GM18508 (cell line): ENCODE measurements around the gene IRF2BPL.

Source experiments
- ATAC-seq: cut with Tn5 transposase; IDR thresholded peaks from one replicate; pipeline ENCODE4 v1.9.1; 2021; ENCODE audit warnings: moderate number of reproducible peaks; ENCODE audit not compliant: insufficient read depth, unreplicated experiment

The IRF2BPL gene

GRCh38 chr14:77028384-77029231, at the start of gene IRF2BPL:
Gene IRF2BPL, minus strand, starts transcription at chr14:77028708. Its CDS starts 916 bp downstream, at chr14:77027792.
- ATAC-seq = peak; percentile 51

- no peak for ATAC-seq
Measured at GRCh38 chr14:77077040-77077439, 48.5 kb upstream of the IRF2BPL start.

- no peak for ATAC-seq
Measured at GRCh38 chr14:77076113-77076631, 47.7 kb upstream of the IRF2BPL start.

GRCh38 chr14:77074969-77075368, 46.5 kb upstream of the IRF2BPL start:
- ATAC-seq = no peak

- no peak for ATAC-seq
Measured at GRCh38 chr14:77071938-77072388, 43.5 kb upstream of the IRF2BPL start.

GRCh38 chr14:77069551-77069950, 41.0 kb upstream of the IRF2BPL start:
- ATAC-seq = no peak

- no peak for ATAC-seq
Measured at GRCh38 chr14:77068517-77069200, 40.2 kb upstream of the IRF2BPL start.

GRCh38 chr14:77067632-77068516, 39.4 kb upstream of the IRF2BPL start:
- no peak for ATAC-seq

- ATAC-seq = no peak
Measured at GRCh38 chr14:77066578-77067172, 38.2 kb upstream of the IRF2BPL start.

- ATAC-seq = no peak
Measured at GRCh38 chr14:77065851-77066577, 37.5 kb upstream of the IRF2BPL start.

GRCh38 chr14:77064521-77065178, 36.1 kb upstream of the IRF2BPL start:
- no peak for ATAC-seq

- ATAC-seq = no peak
Measured at GRCh38 chr14:77063571-77064171, 35.2 kb upstream of the IRF2BPL start.

GRCh38 chr14:77062261-77062660, 33.8 kb upstream of the IRF2BPL start:
- no peak for ATAC-seq

- ATAC-seq = no peak
Measured at GRCh38 chr14:77061630-77062257, 33.2 kb upstream of the IRF2BPL start.

GRCh38 chr14:77059276-77059915, 30.9 kb upstream of the IRF2BPL start:
- no peak for ATAC-seq

- ATAC-seq = no peak
Measured at GRCh38 chr14:77058785-77059184, 30.3 kb upstream of the IRF2BPL start.

- no peak for ATAC-seq
Measured at GRCh38 chr14:77058117-77058516, 29.6 kb upstream of the IRF2BPL start.
